ENCODE measurements around the gene BCLAF3. TPM values are rescaled to one million over a fixed set of nuclear protein-coding genes. Genes with fewer than 3 reads are reported as not detected.
A peak's percentile ranks its signal among the peaks of the same experiment; 100 is the strongest.

Gene BCLAF3
- 10 to 100 TPM; 11.6 to 22.2 (median 16.5) TPM for total RNA-seq

DNA sequence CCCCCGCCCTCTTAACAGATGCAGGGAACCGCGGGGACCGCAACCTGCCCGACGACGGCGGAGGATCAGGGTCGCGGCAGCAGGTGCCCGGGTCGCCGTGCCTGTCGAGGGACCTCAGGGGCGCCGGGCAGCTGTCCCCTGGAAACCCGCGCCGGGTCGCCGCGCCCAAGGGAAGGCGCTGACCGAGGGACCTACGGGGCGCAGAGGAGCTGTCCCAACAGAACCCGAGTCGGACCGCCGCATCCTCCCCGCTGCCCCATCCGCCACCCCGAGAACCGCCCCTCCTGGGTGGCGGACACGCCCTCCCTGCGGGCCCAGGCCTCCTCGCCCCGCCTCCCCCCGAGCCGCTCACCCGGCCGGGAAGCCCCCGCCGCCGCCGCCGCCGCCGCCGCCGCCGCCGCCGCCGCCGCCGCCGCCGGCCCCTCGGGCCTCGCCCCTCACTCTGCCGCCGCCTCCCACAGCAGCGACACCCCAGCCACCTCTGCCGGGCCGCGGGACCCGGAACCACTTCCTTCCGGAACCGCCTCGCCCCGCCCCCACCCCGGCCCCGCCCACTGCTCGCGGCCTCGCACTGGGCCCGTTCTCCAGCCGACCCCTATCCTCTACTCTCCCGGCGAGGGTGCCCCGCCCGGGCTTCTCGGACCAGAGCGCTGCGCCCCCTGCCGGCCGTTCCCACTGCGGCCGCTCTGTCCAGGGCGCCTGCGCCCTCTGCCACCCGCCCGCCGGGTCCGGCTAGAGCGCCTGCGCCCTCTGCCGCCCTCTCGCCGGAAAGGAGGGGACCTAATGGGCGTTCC is at the start of gene BCLAF3:
Gene BCLAF3 (minus strand): TSS at position 506 of the 794 bp plus-strand sequence. CDS start 20,797 bp downstream, outside the sequence.
- DNase-seq (ENCODE audit: low spot score in 2 of 2) = peak; percentile 67 to 79
- Histone ChIP-seq H3K27me3 (peaks cover 0 to 3% of the 10 kb centered on the region in 2 donors), H3K4me3 (peak within 1 kb of the TSS; percentile 58 to 85 (median 64)), H3K4me1 (peaks cover 0 to 14% (median 0%) of the 10 kb centered on the region in 4 donors), H3K36me3 (no peaks in the 10 kb centered on the region), H3K27ac (peak within 1 kb of the TSS; percentile 39 to 84 (median 82)), H3K9me3 (no peaks in the 10 kb centered on the region)
- 34% methylated on average over 17 of the region's 103 CpGs; no CpG with 5 or more reads in 1 of the 2 donors for WGBS, 2 donors
- TF ChIP-seq EP300 (IDR thresholded peaks at IDR 0.05) (no peak), POLR2A (IDR thresholded peaks at IDR 0.05) (peak in 1 of 2 donors; percentile 25)
- TF ChIP-seq, protein P1, sequence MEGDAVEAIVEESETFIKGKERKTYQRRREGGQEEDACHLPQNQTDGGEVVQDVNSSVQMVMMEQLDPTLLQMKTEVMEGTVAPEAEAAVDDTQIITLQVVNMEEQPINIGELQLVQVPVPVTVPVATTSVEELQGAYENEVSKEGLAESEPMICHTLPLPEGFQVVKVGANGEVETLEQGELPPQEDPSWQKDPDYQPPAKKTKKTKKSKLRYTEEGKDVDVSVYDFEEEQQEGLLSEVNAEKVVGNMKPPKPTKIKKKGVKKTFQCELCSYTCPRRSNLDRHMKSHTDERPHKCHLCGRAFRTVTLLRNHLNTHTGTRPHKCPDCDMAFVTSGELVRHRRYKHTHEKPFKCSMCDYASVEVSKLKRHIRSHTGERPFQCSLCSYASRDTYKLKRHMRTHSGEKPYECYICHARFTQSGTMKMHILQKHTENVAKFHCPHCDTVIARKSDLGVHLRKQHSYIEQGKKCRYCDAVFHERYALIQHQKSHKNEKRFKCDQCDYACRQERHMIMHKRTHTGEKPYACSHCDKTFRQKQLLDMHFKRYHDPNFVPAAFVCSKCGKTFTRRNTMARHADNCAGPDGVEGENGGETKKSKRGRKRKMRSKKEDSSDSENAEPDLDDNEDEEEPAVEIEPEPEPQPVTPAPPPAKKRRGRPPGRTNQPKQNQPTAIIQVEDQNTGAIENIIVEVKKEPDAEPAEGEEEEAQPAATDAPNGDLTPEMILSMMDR (IDR thresholded peaks at IDR 0.05) = peak; percentile 67 to 89 (median 87)

DNA sequence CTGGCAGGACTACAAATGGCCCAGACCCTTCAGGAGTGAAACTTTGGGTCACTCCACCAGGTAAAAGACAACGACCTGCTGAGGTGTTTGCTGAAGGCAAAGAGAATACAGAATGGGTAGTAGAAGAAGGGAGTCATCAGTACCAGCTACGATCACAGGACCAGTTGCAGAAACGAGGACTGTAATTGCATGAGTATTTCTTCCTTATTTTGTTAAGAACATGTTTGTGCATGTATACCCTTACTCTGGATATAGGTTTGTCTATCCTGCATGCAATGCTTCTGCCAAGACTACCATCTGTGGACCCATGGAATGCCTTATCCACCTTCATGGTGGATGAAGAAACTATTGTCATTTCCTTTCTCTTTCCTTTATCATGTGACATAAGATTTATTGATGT is 48.1 kb upstream of the BCLAF3 start:
- 82 to 90% methylated on average over 3 of the region's 3 CpGs for WGBS, 2 donors
- Histone ChIP-seq H3K9me3 (no peaks in the 10 kb centered on the region), H3K27ac (no peak overlapping the region)

DNA sequence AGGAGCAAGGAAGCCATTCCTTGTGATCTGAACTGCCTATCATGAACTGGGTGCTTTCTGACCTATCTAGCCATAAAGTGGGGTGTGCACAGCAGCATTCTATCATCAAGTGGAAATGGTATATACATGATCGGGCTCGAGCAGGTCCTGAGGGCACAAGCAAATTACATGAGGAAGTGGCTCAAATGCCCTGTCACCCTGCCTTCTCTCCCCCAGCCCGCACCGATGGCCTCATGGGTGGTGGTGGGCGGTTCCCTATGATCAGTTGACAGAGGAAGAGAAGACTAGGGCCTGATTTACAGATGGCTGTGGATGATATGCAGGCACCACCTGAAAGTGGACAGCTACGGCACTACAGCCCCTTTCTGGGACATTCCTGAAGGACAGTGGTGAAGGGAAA is 46.3 kb upstream of the BCLAF3 start:
- Histone ChIP-seq H3K27ac (no peak overlapping the region), H3K9me3 (no peaks in the 10 kb centered on the region), H3K36me3 (no peaks in the 10 kb centered on the region), H3K4me1 (no peaks in the 10 kb centered on the region), H3K4me3 (no peak overlapping the region), H3K27me3 (no peaks in the 10 kb centered on the region)
- DNase-seq (ENCODE audit: low spot score in 2 of 2) = no peak
- TF ChIP-seq POLR2A (IDR thresholded peaks at IDR 0.05) = no peak
- TF ChIP-seq, protein P1 (IDR thresholded peaks at IDR 0.05) = no peak
- WGBS, 2 donors = 87 to 97% methylated on average over 5 to 6 of the region's 6 CpGs

More for the DNA sequence above, 48.1 kb upstream of the BCLAF3 start:
- no peak overlapping the region for H3K4me3 ChIP-seq
- H3K36me3 ChIP-seq = no peaks in the 10 kb centered on the region
- no peaks in the 10 kb centered on the region for H3K27me3 ChIP-seq
- H3K4me1 ChIP-seq = no peaks in the 10 kb centered on the region
- DNase-seq (ENCODE audit: low spot score in 2 of 2) = no peak
- TF ChIP-seq POLR2A (IDR thresholded peaks at IDR 0.05) (no peak), EP300 (IDR thresholded peaks at IDR 0.05) (no peak)
- TF ChIP-seq, protein P1 (IDR thresholded peaks at IDR 0.05) = no peak

DNA sequence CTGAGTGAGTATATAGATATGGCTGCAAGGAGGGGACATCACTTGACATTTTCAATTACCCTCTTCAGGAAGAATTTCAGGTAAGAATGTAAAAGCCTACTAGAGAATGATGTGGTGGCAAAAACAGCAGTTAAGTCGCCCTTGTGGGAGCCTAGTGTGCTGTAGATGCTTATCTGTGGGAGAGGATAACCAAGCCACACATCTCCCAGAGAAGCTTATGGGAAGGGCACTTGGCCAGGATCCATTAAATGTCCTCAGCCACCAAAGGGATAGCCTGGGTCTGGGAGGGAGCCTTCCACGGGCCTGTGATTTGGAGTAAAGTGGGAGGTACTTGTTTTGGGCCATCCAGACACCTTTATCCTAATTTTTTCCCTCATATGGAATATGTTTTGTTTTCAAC is 41.3 kb upstream of the BCLAF3 start:
- Histone ChIP-seq H3K4me1 (no peaks in the 10 kb centered on the region), H3K27me3 (no peaks in the 10 kb centered on the region), H3K9me3 (no peaks in the 10 kb centered on the region), H3K36me3 (no peaks in the 10 kb centered on the region), H3K4me3 (no peak overlapping the region), H3K27ac (no peak overlapping the region)
- no peak for DNase-seq (ENCODE audit: low spot score in 2 of 2)
- WGBS, 2 donors = 50 to 69% methylated on average over 2 of the region's 2 CpGs
- TF ChIP-seq, protein P1 (IDR thresholded peaks at IDR 0.05) = no peak
- TF ChIP-seq POLR2A (IDR thresholded peaks at IDR 0.05) (no peak), EP300 (IDR thresholded peaks at IDR 0.05) (no peak)

DNA sequence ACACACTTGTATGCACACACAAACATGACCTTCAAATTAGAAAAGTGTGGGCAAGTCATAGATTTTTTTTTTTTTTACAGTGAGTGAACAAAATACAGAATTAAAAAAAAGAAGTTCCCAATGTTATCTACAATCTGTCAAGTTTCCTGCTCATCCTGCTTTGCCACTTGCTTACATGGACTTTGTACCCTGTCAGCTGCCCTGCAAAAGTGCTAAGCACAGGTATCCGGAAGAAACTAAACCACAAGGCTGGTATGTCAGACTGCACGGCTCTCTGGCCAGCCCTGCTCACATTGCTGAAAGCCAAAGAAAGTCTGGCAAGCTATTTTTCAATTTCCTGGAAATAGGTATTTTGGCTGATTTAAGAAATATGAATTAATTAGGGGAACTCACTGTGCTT is 38.9 kb upstream of the BCLAF3 start:
- Histone ChIP-seq H3K9me3 (no peaks in the 10 kb centered on the region), H3K4me3 (no peak overlapping the region), H3K27ac (no peak overlapping the region), H3K27me3 (no peaks in the 10 kb centered on the region), H3K36me3 (no peaks in the 10 kb centered on the region), H3K4me1 (no peaks in the 10 kb centered on the region)
- TF ChIP-seq POLR2A (IDR thresholded peaks at IDR 0.05) (no peak), EP300 (IDR thresholded peaks at IDR 0.05) (no peak)
- TF ChIP-seq, protein P1 (IDR thresholded peaks at IDR 0.05) = no peak
- WGBS, 2 donors = 69 to 87% methylated on average over 2 of the region's 2 CpGs
- no peak for DNase-seq (ENCODE audit: low spot score in 2 of 2)

Measured in tibial nerve (tissue), 4 donors.